OCI-LY1 (cell line): ENCODE measurements around the gene PDCD1.
"Not testable (repeated sequence)": the region's sequence is repeated elsewhere in the genome, so short reads cannot be mapped to it uniquely, and the experiment has no call there.

Source experiments
- EZH2 ChIP-seq: fragments of 200-600 bp; sonication (generic), shearing (Covaris generic); IDR thresholded peaks from 2 replicates; pipeline ENCODE4 v1.8.0; 2017; ENCODE audit warnings: borderline replicate concordance, mixed run types, mild to moderate bottlenecking, antibody characterized with exemption, low read length, moderate library complexity, mixed read lengths
- TF ChIP-seq, protein P1 (sequence below): fragments of 200-600 bp; sonication (generic), shearing (Covaris generic); IDR thresholded peaks from 2 replicates; pipeline ENCODE4 v1.5.1; 2017; ENCODE audit warnings: mild to moderate bottlenecking, antibody characterized with exemption, low read length, moderate library complexity, mixed read lengths

DNA sequence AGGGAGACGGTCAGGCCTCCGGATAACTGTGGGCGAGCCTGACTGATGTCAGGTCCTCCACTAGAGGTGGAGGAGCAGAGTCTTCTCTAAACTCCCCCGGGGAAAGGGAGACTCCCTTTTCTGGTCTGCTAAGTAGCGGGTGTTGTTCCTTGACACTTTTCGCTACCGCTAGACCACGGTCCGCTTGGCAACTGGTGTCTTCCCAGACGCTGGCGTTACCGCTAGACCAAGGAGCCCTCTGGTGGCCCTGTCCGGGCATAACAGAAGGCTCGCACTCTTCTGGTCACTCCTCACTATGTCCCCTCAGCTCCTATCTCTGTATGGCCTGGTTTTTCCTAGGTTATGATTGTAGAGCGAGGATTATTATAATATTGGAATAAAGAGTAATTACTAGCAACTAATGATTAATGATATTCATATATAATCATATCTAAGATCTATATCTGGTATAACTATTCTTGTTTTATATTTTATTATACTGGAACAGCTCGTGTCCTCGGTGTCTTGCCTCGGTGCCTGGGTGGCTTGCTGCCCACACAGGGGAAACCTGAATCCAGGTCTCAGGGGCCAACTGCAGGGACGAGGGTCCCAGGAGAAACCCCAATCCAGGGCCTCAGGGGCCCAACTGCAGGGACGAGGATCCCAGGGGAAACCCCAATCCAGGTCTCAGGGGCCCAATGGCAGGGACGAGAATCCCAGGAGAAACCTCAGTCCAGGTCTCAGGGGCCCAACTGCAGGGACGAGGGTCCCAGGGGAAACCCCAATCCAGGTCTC, 17.2 kb upstream of the PDCD1 start:
- TF ChIP-seq, protein P1, sequence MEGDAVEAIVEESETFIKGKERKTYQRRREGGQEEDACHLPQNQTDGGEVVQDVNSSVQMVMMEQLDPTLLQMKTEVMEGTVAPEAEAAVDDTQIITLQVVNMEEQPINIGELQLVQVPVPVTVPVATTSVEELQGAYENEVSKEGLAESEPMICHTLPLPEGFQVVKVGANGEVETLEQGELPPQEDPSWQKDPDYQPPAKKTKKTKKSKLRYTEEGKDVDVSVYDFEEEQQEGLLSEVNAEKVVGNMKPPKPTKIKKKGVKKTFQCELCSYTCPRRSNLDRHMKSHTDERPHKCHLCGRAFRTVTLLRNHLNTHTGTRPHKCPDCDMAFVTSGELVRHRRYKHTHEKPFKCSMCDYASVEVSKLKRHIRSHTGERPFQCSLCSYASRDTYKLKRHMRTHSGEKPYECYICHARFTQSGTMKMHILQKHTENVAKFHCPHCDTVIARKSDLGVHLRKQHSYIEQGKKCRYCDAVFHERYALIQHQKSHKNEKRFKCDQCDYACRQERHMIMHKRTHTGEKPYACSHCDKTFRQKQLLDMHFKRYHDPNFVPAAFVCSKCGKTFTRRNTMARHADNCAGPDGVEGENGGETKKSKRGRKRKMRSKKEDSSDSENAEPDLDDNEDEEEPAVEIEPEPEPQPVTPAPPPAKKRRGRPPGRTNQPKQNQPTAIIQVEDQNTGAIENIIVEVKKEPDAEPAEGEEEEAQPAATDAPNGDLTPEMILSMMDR, result not testable (repeated sequence)
- not testable (repeated sequence) for TF ChIP-seq EZH2
